Uterus (tissue), 2 donors: ENCODE data around the gene TNFAIP8L3.
"Not testable (repeated sequence)": the region's sequence is repeated elsewhere in the genome, so short reads cannot be mapped to it uniquely, and the experiment has no call there.

Source experiments
- POLR2A ChIP-seq, 2 donors: fragments of 450-650 bp; IDR thresholded peaks; one replicate each; pipeline ENCODE4 v1.6.1; 2016; ENCODE audit warnings: antibody characterized with exemption in 2 of 2, mild to moderate bottlenecking in 1 of 2, moderate library complexity in 1 of 2
- TF ChIP-seq, protein P1 (sequence below), 4 experiments: fragments of 200-600 bp in 2 of 4; fragments of 450-650 bp in 2 of 4; sonication (generic) in 2 of 4; IDR thresholded peaks; one replicate each; pipeline ENCODE4 v1.5.1; 2016 to 2019; ENCODE audit warnings: antibody characterized with exemption in 4 of 4, mild to moderate bottlenecking in 2 of 4, moderate library complexity in 1 of 4

DNA sequence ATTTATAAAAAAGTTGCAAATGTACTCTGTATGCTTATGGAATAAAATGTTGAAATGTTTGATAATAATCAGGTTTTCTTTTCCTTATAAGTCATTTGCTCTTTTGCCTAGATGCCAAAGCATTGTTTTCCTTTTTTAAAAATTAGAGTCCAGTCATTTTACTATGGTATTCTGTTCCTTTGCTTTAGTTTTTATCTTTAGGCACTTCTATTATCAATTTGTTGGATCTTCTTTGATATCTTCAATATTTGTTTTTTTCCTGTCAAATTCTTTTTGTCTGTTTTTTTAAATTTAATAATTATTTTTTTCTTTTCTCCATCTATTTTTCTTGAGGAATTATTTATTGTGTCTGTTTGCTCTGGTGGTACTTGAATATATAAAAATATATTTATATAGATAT, 28.3 kb upstream of the TNFAIP8L3 start:
- TF ChIP-seq, protein P1, sequence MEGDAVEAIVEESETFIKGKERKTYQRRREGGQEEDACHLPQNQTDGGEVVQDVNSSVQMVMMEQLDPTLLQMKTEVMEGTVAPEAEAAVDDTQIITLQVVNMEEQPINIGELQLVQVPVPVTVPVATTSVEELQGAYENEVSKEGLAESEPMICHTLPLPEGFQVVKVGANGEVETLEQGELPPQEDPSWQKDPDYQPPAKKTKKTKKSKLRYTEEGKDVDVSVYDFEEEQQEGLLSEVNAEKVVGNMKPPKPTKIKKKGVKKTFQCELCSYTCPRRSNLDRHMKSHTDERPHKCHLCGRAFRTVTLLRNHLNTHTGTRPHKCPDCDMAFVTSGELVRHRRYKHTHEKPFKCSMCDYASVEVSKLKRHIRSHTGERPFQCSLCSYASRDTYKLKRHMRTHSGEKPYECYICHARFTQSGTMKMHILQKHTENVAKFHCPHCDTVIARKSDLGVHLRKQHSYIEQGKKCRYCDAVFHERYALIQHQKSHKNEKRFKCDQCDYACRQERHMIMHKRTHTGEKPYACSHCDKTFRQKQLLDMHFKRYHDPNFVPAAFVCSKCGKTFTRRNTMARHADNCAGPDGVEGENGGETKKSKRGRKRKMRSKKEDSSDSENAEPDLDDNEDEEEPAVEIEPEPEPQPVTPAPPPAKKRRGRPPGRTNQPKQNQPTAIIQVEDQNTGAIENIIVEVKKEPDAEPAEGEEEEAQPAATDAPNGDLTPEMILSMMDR (IDR thresholded peaks at IDR 0.05), result not testable (repeated sequence)
- not testable (repeated sequence) for TF ChIP-seq POLR2A (IDR thresholded peaks at IDR 0.05)
